Measurements from ENCODE around the gene CDC20.

The CDC20 gene

GRCh38 chr1:43358746-43359693, at the start of gene CDC20:
CDC20 (plus strand) TSS chr1:43358981; CDS start chr1:43359216, 235 bp downstream.
- peak; percentile 97 for DNase-seq (ENCODE audit: low spot score)

DNA sequence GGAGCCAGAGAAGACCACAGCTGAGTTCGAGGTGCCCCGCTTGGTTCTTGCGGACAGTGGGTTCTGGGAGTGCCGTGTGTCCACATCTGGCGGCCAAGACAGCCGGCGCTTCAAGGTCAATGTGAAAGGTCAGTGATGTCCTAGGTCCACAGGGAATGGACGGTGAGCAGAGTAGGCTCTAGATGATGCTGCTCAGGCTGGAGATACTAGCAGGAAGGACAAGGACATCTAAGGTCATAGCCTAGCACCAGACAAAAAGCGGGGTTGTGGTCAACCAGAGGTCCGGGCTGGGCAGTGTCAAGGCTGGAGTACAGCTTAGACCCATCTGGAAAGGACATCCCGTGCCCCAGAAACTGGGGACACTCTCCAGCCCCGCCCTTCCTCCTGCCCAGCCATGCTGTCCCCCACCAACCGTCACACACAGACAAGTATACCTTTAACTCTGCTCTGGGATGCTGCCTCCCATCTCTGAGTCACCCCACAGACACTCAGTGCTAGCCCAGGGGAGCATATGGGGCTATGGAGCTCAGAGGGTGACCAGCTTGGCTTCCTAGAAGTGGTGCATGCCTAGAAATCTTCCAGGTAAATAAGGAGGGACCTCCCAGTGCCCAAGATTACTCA, 49.3 kb upstream of the CDC20 start:
- DNase-seq (ENCODE audit: low spot score) = no peak

DNA sequence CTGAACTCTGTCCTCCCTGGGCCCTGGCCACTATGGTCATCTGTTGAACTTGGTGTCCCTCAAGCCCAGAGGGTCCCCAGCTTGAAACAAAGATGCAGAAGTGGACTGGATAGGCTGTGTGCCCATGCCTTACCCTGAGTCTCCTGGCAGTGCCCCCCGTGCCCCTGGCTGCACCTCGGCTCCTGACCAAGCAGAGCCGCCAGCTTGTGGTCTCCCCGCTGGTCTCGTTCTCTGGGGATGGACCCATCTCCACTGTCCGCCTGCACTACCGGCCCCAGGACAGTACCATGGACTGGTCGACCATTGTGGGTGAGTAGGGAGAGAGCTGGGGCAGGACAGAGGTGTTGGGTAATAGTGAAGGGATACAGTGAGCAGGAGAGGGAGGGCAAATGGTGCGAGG, 47.3 kb upstream of the CDC20 start:
- no peak for DNase-seq (ENCODE audit: low spot score)

DNA sequence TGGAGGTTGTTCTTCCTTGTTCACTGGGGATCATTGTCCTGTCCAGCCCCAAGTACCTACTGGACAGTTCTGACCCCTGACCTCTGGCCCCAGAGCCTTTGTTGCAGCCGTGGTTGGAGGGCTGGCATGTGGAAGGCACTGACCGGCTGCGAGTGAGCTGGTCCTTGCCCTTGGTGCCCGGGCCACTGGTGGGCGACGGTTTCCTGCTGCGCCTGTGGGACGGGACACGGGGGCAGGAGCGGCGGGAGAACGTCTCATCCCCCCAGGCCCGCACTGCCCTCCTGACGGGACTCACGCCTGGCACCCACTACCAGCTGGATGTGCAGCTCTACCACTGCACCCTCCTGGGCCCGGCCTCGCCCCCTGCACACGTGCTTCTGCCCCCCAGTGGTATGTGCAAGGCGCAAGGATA, 46.6 kb upstream of the CDC20 start:
- DNase-seq (ENCODE audit: low spot score) = no peak

GRCh38 chr1:43312663-43313515, 45.9 kb upstream of the CDC20 start:
- DNase-seq (ENCODE audit: low spot score) = no peak

GRCh38 chr1:43313771-43314170, 45.0 kb upstream of the CDC20 start:
- DNase-seq (ENCODE audit: low spot score) = no peak

DNA sequence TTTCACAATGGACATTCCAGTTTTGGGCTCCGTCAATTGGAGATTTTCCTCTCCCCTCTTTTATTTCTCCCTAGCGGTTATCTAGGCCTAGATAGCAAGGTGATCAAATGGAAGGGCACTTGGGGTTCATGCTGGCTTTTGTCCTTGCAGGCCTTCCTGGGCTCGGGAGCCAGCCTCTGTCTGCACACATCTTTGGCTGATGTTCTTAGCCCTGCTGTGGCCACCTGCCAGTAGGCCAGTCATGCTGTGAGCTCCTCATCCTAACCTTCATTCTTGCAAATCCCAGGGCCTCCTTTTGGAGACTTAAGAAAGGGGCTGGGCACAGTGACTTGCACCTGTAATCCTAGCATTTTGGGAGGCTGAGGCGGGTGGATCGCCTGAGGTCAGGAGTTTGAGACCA, 44.5 kb upstream of the CDC20 start:
- no peak for DNase-seq (ENCODE audit: low spot score)

DNA sequence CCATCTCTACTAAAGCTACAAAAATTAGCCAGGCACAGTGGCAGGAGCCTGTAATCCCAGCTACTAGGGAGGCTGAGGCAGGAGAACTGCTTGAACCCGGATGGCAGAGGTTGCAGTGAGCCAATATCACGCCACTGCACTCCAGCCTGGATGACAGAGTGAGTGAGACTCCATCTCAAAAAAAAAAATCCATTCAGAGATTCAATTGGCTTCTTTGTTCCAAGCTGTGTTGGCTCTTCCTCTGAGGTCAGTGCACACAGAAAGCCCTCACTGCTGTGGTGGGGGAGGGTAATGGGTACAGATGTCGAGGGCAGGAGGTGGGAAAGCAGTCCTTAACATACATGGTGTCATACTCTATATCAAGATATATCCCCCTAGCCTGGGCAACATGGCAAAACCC, 43.3 kb upstream of the CDC20 start:
- peak; percentile 80 for DNase-seq (ENCODE audit: low spot score)

DNA sequence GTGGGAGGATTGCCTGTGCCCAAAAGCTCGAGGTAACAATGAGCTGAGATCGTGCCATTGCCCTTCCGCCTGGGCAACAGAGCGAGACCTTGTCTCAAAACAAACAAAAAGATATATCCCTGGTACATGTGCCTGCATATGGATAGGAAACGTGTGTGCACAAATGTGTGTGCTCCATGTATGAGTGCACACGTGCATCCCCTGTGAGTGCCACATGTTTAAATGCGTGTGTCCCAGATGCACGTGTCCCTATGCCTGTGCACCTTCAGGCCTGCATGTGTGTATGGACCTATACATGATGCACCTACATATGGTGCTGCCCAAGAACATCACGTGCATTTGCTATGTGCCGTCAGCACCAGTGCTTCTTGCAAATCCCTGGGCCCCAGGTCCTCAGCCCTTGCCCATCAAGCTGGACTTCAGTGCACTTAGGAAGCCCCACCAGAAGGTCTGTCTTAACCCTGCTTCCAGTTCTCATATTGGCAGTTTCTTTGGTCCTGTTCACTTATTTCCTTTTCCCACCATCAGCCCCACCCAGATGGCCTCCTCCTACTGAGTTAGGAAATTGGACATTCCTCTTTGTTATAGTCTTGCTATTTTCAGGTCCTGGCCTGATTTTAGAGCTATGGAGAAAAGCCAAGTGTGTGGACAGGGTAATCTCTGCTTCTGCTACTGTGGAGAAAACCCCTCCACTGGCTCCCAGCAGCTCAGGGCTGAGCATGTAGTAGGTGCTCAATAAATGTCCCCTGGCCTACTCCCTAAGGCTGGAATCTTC, 42.6 kb upstream of the CDC20 start:
- no peak for DNase-seq (ENCODE audit: low spot score)

DNA sequence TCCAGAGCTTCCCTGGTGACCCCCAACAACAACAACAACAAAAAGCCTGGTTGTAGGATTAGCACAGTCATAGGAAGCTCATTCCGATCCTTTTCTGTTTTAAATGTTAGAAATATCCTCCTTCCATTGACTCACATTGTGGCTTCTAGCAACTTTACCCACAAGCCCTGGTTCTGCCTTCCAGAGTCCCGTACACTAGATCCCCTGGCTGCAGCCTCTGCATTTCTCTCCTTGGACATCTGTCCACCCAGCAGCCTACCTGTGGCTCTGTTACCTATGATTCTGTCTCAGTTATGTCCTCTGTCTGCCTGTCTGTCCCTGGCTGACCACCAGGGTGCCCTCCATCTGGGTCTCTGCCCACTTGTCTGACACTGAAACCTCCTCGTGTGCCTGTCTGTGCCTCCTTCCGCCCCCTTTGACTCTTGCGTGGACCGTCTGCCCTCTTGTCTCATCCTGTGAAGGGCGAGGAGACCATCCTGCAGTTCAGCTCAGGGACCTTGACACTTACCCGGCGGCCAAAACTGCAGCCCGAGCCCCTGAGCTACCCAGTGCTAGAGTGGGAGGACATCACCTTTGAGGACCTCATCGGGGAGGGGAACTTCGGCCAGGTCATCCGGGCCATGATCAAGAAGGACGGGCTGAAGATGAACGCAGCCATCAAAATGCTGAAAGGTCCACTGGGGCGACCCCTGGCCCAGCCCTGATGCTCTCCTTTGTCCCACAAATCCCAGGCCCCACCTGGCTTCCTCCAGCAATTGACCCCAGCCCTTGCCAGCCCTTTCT, 41.9 kb upstream of the CDC20 start:
- no peak for DNase-seq (ENCODE audit: low spot score)

GRCh38 chr1:43317817-43318471, 40.8 kb upstream of the CDC20 start:
- DNase-seq (ENCODE audit: low spot score) = peak; percentile 87

- DNase-seq (ENCODE audit: low spot score) = no peak
These were observed 40.0 kb upstream of the CDC20 start for GRCh38 chr1:43318831-43319230.

DNA sequence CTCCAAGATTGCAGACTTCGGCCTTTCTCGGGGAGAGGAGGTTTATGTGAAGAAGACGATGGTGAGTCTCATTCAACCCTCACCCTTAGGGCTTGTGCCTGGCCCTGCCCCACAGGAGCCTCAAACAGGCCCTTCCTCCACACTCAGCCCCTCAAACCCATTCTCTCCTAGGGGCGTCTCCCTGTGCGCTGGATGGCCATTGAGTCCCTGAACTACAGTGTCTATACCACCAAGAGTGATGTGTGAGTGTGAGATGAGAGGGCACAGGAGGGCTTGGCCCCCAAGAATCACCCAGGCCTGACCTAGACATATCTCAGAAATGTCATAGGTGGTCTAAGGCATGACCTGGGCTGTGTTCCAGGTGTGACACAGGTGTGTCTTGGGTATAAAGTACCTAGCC, 39.5 kb upstream of the CDC20 start:
- DNase-seq (ENCODE audit: low spot score) = no peak

- DNase-seq (ENCODE audit: low spot score) = no peak
These were observed 39.0 kb upstream of the CDC20 start for GRCh38 chr1:43319766-43320165.

DNA sequence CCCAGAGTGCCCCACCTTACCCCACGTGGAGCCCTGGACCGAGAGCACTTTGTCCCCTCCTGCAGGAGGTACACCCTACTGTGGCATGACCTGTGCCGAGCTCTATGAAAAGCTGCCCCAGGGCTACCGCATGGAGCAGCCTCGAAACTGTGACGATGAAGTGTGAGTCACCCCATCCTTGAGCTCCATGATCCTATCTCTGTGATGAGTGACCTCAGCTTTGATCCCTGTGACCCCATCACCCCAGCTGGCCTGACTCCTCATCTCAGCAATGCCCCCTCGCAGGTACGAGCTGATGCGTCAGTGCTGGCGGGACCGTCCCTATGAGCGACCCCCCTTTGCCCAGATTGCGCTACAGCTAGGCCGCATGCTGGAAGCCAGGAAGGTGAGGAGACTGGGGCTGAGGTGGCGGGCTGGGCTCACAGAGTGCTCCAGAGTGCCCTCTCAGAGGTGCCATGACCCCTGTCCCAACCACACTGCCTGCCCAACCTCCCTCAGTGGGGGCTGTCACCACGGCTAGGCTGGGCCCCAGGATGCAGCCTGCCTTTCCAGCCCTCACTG, 37.4 kb upstream of the CDC20 start:
- DNase-seq (ENCODE audit: low spot score) = no peak

DNA sequence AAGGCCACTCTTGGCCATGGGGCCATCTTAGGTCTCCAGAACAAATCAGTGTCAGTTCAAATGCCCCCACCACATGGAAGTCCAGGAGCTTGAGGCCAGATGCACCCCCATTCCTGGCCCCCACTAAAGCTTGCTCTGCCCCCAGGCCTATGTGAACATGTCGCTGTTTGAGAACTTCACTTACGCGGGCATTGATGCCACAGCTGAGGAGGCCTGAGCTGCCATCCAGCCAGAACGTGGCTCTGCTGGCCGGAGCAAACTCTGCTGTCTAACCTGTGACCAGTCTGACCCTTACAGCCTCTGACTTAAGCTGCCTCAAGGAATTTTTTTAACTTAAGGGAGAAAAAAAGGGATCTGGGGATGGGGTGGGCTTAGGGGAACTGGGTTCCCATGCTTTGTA, 36.3 kb upstream of the CDC20 start:
- DNase-seq (ENCODE audit: low spot score) = no peak

- DNase-seq (ENCODE audit: low spot score) = no peak
These were observed 34.0 kb upstream of the CDC20 start for GRCh38 chr1:43324810-43325209.

GRCh38 chr1:43325381-43325780, 33.4 kb upstream of the CDC20 start:
- no peak for DNase-seq (ENCODE audit: low spot score)

DNA sequence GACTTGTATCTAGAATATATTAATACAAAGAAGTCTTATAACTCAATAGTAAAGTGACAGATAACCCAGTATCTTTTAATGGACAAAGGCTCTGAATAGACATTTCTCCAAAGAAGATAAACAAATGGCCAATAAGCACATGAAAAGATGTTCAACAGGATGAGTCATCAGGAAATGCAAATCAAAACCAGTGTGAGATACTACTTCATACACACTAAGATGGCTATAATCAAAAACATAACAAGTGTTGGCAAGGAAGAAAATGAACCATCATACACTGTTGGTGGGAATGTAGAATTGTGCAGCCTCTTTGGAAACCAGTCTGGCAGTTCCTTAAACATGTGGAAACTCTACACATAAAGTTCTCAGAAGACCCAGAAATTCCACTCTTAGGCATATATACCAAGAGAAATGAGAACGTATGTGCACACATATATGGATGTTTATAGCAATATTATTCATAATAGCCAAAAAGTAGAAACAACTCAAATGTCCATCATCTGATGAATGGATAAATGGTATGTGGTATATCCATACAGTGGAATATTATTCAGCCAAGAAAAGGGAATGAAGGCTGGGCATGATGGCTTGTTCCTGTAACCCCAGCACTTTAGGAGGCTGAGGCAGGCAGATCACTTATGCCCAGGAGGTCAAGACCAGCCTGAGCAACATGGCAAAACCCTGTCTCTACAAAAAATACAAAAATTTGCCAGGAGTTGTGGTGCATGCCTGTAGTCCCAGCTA, 31.1 kb upstream of the CDC20 start:
- DNase-seq (ENCODE audit: low spot score) = no peak
